ENCODE measurements around the gene CETP.

DNA sequence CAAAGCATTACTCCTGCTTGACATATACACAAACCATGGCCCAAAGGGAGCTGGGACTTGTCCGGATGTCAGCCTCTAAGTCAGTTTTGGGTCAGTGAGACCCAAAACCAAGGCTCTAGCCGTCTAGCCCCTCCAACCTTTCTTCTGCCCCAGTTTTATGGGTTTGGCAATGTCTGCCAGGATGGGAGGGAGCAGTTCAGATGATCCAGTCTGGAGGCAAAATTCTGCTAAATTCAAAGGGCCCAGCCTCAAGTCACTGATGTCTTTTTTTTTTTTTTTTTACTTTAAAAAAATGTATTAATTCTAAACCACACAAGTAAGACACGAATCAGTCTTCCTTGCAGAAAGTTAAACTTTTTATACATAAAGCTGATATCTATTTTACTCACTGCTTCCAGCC is 36.2 kb downstream of the CETP start:
- TF ChIP-seq YY1 (IDR thresholded peaks at IDR 0.05) (no peak), FOXA1 (IDR thresholded peaks at IDR 0.05) (no peak)
- TF ChIP-seq, protein P1, sequence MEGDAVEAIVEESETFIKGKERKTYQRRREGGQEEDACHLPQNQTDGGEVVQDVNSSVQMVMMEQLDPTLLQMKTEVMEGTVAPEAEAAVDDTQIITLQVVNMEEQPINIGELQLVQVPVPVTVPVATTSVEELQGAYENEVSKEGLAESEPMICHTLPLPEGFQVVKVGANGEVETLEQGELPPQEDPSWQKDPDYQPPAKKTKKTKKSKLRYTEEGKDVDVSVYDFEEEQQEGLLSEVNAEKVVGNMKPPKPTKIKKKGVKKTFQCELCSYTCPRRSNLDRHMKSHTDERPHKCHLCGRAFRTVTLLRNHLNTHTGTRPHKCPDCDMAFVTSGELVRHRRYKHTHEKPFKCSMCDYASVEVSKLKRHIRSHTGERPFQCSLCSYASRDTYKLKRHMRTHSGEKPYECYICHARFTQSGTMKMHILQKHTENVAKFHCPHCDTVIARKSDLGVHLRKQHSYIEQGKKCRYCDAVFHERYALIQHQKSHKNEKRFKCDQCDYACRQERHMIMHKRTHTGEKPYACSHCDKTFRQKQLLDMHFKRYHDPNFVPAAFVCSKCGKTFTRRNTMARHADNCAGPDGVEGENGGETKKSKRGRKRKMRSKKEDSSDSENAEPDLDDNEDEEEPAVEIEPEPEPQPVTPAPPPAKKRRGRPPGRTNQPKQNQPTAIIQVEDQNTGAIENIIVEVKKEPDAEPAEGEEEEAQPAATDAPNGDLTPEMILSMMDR (IDR thresholded peaks at IDR 0.05; ENCODE audit: low read depth, low read length, missing input control): no peak

Measured in liver (tissue), 2 donors.